Measurements from ENCODE around the gene TMEM14B.
A peak's percentile ranks its signal among the peaks of the same experiment; 100 is the strongest.

Gene TMEM14B

GRCh38 chr6:10730254-10730653 lies 17.4 kb upstream of the TMEM14B start:
- H3F3A ChIP-seq (ENCODE audit: low read depth): peaks cover 11% of the 10 kb centered on the region; the same call in 1 of the 2 replicates
- no peaks in the 10 kb centered on the region for H3K36me3 ChIP-seq (ENCODE audit: insufficient read depth, low read length)
- no peak overlapping the region for H3K4me2 ChIP-seq (ENCODE audit: low read depth, low read length, poor library complexity, severe bottlenecking)
- no peaks in the 10 kb centered on the region for H3K9me3 ChIP-seq (ENCODE audit: insufficient read depth, low read depth, low read length)
- no peaks in the 10 kb centered on the region for H3K27me3 ChIP-seq (ENCODE audit: insufficient read depth, low read length, poor library complexity, severe bottlenecking)
- peaks cover 17% of the 10 kb centered on the region for H3K4me1 ChIP-seq (ENCODE audit: insufficient read depth, low read length, poor library complexity, severe bottlenecking)
- no peaks in the 10 kb centered on the region for H3K9me2 ChIP-seq (replicated peaks; ENCODE audit: low read depth, low read length)
- H4K20me1 ChIP-seq (ENCODE audit: insufficient read depth, low read length, poor library complexity, severe bottlenecking): no peaks in the 10 kb centered on the region
- no peak overlapping the region for H3K9ac ChIP-seq (ENCODE audit: low read depth, low read length, poor library complexity, severe bottlenecking)
- H2AFZ ChIP-seq (ENCODE audit: low read length): no peak overlapping the region
- TF ChIP-seq EZH2phosphoT487 (IDR thresholded peaks at IDR 0.05; ENCODE audit: borderline replicate concordance): no peak
- TF ChIP-seq CTCF (conservative IDR thresholded peaks at IDR 0.05; ENCODE audit: low read length): no peak
- no peak overlapping the region for H3K4me3 ChIP-seq (ENCODE audit: low read length, poor library complexity, severe bottlenecking)
- peaks cover 6% of the 10 kb centered on the region for H3K79me2 ChIP-seq (ENCODE audit: insufficient read depth, low read length)

GRCh38 chr6:10733151-10733715 lies 14.4 kb upstream of the TMEM14B start:
- Histone ChIP-seq H3K36me3 (ENCODE audit: insufficient read depth, low read length) (no peaks in the 10 kb centered on the region), H3K9me3 (ENCODE audit: insufficient read depth, low read depth, low read length) (no peaks in the 10 kb centered on the region), H4K20me1 (ENCODE audit: insufficient read depth, low read length, poor library complexity, severe bottlenecking) (no peaks in the 10 kb centered on the region), H3K79me2 (ENCODE audit: insufficient read depth, low read length) (no peaks in the 10 kb centered on the region), H3F3A (ENCODE audit: low read depth) (peaks cover 11% of the 10 kb centered on the region; the same call in 1 of the 2 replicates), H3K9ac (ENCODE audit: low read depth, low read length, poor library complexity, severe bottlenecking) (peak overlapping the region; percentile 40), H3K4me3 (ENCODE audit: low read length, poor library complexity, severe bottlenecking) (peak overlapping the region; percentile 67), H2AFZ (ENCODE audit: low read length) (peak overlapping the region; percentile 62), H3K4me1 (ENCODE audit: insufficient read depth, low read length, poor library complexity, severe bottlenecking) (peaks cover 17% of the 10 kb centered on the region), H3K9me2 (replicated peaks; ENCODE audit: low read depth, low read length) (no peaks in the 10 kb centered on the region), H3K27me3 (ENCODE audit: insufficient read depth, low read length, poor library complexity, severe bottlenecking) (no peaks in the 10 kb centered on the region), H3K4me2 (ENCODE audit: low read depth, low read length, poor library complexity, severe bottlenecking) (peak overlapping the region; percentile 84)
- TF ChIP-seq CTCF (conservative IDR thresholded peaks at IDR 0.05; ENCODE audit: low read length) (no peak), EZH2phosphoT487 (IDR thresholded peaks at IDR 0.05; ENCODE audit: borderline replicate concordance) (no peak)

DNA sequence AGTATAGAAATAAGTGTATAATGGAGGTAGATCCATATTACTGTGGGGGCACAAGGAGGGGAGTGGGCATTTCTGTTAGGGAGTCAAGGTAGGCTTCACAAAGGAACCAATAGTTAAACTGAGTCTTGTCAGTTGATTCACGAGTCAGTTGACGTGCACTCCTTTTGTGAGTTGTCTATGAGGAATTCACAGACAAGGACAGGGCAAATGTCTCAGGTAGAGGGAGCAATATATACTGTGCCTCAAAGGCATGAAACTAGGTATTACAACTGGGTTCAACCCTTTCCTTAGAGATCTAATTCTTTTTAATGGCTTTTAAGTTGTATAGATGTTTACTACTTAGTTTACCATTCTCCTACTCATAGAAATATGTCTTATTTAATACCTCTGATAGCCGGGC lies 13.7 kb upstream of the TMEM14B start:
- Histone ChIP-seq H3K79me2 (ENCODE audit: insufficient read depth, low read length) (no peaks in the 10 kb centered on the region), H3K9me2 (replicated peaks; ENCODE audit: low read depth, low read length) (no peaks in the 10 kb centered on the region), H3K27me3 (ENCODE audit: insufficient read depth, low read length, poor library complexity, severe bottlenecking) (no peaks in the 10 kb centered on the region), H3K36me3 (ENCODE audit: insufficient read depth, low read length) (no peaks in the 10 kb centered on the region), H3K4me1 (ENCODE audit: insufficient read depth, low read length, poor library complexity, severe bottlenecking) (peaks cover 17% of the 10 kb centered on the region), H3F3A (ENCODE audit: low read depth) (peaks cover 11% of the 10 kb centered on the region; the same call in 1 of the 2 replicates), H2AFZ (ENCODE audit: low read length) (peak overlapping the region; percentile 20; the same call in 1 of the 2 replicates), H3K9me3 (ENCODE audit: insufficient read depth, low read depth, low read length) (no peaks in the 10 kb centered on the region), H4K20me1 (ENCODE audit: insufficient read depth, low read length, poor library complexity, severe bottlenecking) (no peaks in the 10 kb centered on the region), H3K4me2 (ENCODE audit: low read depth, low read length, poor library complexity, severe bottlenecking) (peak overlapping the region; percentile 84), H3K4me3 (ENCODE audit: low read length, poor library complexity, severe bottlenecking) (peak overlapping the region; percentile 67), H3K9ac (ENCODE audit: low read depth, low read length, poor library complexity, severe bottlenecking) (no peak overlapping the region)
- TF ChIP-seq EZH2phosphoT487 (IDR thresholded peaks at IDR 0.05; ENCODE audit: borderline replicate concordance): no peak
- no peak for TF ChIP-seq CTCF (conservative IDR thresholded peaks at IDR 0.05; ENCODE audit: low read length)

All from Loucy (cell line).